Activated T-cell treated with anti-CD3 and anti-CD28 coated beads, Interleukin-2, amount 50 U/mL, for 24 hours (primary cell): ENCODE measurements around the gene SH3BGRL3.
"Not testable (repeated sequence)": the region's sequence is repeated elsewhere in the genome, so short reads cannot be mapped to it uniquely, and the experiment has no call there.

Experiments
- DNase-seq: peaks from one replicate; pipeline ENCODE4 v3.0.0-alpha.2; 2020
- H3K27ac Mint-ChIP-seq: 2 replicates; pipeline ENCODE4 v1.8.0; 2020; ENCODE audit warnings: mild to moderate bottlenecking, mixed read lengths
- H3K27me3 Mint-ChIP-seq: 2 replicates; pipeline ENCODE4 v1.8.0; 2020; ENCODE audit warnings: mixed read lengths
- H3K36me3 Mint-ChIP-seq: 2 replicates; pipeline ENCODE4 v1.8.0; 2020; ENCODE audit warnings: low read depth, mixed read lengths
- H3K4me1 Mint-ChIP-seq: 2 replicates; pipeline ENCODE4 v1.8.0; 2020; ENCODE audit warnings: low read depth, mixed read lengths
- H3K4me3 Mint-ChIP-seq: 2 replicates; pipeline ENCODE4 v1.8.0; 2020; ENCODE audit warnings: mild to moderate bottlenecking, moderate library complexity, mixed read lengths
- H3K9me3 Mint-ChIP-seq: 2 replicates; pipeline ENCODE4 v1.8.0; 2020; ENCODE audit warnings: mixed read lengths

SH3BGRL3 gene

DNA sequence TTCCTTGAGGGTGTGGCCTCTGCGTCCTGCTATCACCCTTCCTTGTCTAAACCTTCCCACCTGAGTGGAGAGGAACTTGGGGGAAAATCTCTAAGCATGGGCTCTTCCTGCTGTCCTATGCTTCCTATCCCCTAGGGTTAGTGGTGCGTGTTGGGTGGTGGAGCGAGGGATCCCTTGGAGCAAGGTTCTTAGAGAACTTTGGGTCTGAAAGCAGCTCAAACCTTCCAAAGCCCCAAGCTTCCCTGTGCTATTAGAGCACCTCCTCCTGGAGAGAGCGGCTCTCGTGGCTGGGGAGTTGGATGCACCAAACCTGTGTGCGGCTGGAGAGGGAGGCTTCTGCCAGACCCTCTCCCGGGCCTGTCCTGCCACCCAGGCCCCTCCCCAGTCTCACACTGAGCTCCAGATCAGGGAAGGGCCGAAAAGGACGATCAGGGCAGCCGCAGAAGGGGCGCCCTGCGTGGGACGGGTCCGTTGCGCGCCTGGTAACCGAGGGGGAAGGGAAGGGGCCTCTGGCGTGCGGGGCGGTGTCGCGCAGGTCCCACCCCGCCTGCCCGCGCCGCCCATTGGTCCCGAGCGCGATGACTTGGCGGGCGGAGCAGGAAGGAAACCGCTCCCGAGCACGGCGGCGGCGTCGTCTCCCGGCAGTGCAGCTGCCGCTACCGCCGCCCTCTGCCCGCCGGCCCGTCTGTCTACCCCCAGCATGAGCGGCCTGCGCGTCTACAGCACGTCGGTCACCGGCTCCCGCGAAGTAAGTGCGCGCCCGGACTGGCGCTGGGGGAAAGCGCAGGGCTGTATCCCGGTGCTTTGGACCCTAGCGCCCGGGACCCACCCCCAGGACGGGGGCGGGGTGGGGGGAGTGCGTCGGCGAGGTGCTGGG, at the start of gene SH3BGRL3:
TSS of gene SH3BGRL3 (plus strand) at position 631 of the 877 bp plus-strand sequence. CDS start at position 701, 70 bp downstream.
- Mint-ChIP-seq H3K27ac (peak within 1 kb of the TSS; percentile 98), H3K4me1 (peaks cover 91% of the 10 kb centered on the region), H3K27me3 (no peaks in the 10 kb centered on the region), H3K36me3 (peaks cover 91% of the 10 kb centered on the region), H3K9me3 (no peaks in the 10 kb centered on the region), H3K4me3 (peak within 1 kb of the TSS; percentile 87)
- peak; percentile 90 for DNase-seq

DNA sequence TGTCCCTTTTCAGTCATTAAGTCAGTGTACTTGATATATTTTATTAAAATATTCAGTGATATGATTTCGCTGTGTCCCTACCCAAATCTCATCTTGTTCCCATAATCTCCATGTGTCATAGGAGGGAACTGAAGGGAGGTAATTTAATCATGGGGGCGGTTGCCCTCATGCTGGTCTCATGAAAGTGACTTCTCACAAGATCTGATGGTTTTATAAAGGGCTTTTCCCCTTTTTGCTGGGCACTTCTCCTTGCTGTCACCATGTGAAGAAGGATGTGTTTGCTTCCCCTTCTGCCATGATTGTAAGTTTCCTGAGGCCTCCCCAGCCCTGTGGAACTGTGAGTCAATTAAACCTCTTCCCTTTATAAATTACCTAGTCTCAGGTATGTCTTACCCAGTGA, 49.2 kb upstream of the SH3BGRL3 start:
- H3K9me3 Mint-ChIP-seq, DNase-seq, H3K27ac Mint-ChIP-seq, H3K4me3 Mint-ChIP-seq: not testable (repeated sequence)
- Mint-ChIP-seq H3K27me3 (peaks cover 23% of the 10 kb centered on the region), H3K36me3 (peaks cover 13% of the 10 kb centered on the region), H3K4me1 (peaks cover 17% of the 10 kb centered on the region)

DNA sequence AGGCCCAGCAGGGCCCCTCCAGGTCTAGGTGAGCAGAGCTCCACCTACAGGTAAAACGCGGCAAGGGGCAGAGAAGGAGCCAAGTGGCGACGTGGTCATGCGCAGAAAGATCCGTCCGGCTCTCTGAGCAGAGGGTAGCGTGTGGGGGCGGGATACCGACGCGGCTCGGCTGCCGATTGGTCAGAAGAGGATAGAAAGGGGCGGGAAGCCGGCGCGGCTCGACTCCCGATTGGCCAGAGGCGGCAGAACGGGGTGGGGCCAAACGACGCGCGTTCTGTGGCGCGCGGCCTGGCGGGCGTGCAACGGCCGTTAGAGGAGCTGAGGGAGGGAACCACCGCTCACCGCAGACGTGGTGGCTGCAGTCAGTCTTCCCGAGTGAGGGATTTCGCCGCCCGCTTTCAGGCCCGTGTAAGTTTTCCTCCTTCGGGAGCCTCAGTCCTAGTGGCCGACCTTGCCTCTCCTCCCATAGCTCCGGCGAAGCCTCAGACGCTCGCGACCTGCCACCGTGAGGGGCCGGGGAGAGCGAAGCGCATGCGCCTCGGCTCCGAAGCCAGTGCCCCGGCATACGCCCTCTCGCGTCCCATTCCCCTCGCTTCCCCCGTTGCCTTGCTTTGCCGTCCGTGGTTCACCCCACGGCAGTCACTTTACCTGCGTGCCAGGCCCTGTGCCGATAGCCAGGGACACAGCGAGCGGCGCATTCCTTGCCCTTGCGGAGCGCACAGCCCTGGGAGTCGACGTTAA, 45.8 kb upstream of the SH3BGRL3 start, which contains the start of gene CEP85:
TSS of gene CEP85 (plus strand) at position 298 of the 741 bp plus-strand sequence. CDS start 5,584 bp downstream, outside the sequence.
- DNase-seq, result peak; percentile 99
- H3K27ac Mint-ChIP-seq, result peak within 1 kb of the TSS; percentile 89
- H3K4me3 Mint-ChIP-seq, result peak within 1 kb of the TSS; percentile 96
- peaks cover 40% of the 10 kb centered on the region for H3K36me3 Mint-ChIP-seq
- peaks cover 36% of the 10 kb centered on the region for H3K4me1 Mint-ChIP-seq
- no peaks in the 10 kb centered on the region for H3K27me3 Mint-ChIP-seq
- H3K9me3 Mint-ChIP-seq, result no peaks in the 10 kb centered on the region

DNA sequence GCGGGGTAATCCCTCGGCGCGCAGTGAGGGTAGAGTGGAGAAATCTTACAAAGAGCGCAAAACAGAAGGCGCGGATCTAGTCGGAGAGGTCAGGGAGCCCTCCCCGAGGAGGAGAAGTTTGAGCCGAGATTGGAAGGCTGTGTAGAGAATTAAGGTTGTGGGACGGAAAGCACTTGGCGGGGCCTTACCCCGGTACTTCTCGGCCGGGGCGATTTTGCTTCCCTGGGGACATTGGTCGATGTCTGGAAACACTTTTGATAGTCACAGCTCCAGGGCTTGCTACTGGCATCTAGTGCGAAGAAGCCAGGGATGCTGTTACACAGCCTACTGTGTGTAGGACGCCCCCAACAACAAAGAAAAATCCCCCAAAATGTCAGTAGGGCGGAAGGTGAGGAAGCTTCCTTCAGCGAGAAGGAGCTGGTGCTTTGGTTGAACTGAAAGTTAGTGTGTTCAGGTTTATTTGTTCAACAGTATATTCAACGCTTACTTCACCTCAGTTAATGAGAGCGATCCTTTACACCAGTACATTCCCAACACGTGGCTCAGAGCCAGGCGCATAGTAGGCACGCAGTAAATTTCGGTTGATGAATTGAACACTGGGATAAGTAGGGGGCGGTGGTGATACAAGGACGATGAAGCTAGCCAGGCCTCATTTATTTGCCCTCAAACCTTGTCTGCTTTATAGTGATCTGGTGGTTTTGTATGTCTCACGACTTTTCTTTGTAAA, 45.1 kb upstream of the SH3BGRL3 start:
- Mint-ChIP-seq H3K4me3 (peak overlapping the region; percentile 96), H3K4me1 (peaks cover 41% of the 10 kb centered on the region), H3K27me3 (no peaks in the 10 kb centered on the region), H3K27ac (peak overlapping the region; percentile 89), H3K36me3 (peaks cover 45% of the 10 kb centered on the region), H3K9me3 (no peaks in the 10 kb centered on the region)
- no peak for DNase-seq

DNA sequence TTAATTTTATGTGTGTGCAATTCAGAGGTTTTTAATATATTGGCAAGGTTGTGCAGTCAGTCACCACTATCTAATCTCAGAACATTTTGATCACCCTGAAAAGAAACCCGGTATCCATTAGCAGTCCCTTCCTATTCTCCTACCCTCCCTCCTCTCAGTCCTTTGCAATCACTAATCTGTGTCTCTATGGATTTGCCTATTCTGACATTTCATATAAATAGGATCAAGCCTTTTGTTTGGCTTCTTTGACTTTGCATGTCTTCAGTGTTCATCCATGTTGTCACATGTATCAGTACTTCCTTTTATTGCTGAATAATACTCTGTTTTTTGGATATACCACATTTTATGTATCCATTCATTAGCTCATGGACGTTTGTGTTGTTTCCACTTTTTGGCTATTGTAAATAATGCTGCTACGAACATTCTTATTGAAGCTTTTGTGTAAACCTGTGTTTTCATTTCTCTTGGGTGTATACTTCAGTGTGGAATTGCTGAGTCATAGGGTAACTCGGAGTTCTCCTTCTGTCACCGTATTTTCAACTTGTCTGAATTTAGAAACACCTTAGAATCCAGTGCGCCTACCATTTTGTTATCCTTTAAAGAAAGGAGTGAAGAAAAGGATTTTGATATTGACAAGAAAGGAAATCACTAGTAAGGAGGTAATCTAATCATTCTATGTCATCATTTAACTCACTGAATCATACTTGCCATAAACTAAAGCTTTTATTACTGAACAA, 42.5 kb upstream of the SH3BGRL3 start:
- peak overlapping the region; percentile 60 for H3K27ac Mint-ChIP-seq
- DNase-seq, result no peak

DNA sequence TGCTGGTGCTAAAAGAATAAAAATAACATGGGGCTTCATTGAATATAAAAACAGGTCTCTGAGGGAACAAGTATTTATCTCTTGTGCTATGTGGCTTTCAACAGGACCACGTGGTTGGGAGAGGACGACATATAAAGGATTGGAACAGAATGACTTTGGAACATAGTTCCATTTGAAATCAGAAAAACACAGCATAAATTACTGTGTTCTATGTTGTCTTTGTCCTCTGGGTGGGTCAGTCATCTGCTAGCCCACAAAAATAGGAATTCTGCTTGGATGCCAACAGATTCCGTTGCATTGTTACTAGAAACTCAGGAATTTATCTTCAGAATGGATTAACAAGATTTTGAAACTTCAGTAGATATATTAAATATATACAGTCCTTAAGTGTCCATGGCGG, 40.0 kb upstream of the SH3BGRL3 start:
- H3K4me1 Mint-ChIP-seq, result peaks cover 35% of the 10 kb centered on the region
- H3K36me3 Mint-ChIP-seq, result peaks cover 80% of the 10 kb centered on the region
- no peaks in the 10 kb centered on the region for H3K9me3 Mint-ChIP-seq

More for the DNA sequence above, 42.5 kb upstream of the SH3BGRL3 start:
- H3K27me3 Mint-ChIP-seq, result no peaks in the 10 kb centered on the region
- peak overlapping the region; percentile 15 for H3K4me3 Mint-ChIP-seq
- peaks cover 65% of the 10 kb centered on the region for H3K36me3 Mint-ChIP-seq
- peaks cover 42% of the 10 kb centered on the region for H3K4me1 Mint-ChIP-seq
- no peaks in the 10 kb centered on the region for H3K9me3 Mint-ChIP-seq

DNA sequence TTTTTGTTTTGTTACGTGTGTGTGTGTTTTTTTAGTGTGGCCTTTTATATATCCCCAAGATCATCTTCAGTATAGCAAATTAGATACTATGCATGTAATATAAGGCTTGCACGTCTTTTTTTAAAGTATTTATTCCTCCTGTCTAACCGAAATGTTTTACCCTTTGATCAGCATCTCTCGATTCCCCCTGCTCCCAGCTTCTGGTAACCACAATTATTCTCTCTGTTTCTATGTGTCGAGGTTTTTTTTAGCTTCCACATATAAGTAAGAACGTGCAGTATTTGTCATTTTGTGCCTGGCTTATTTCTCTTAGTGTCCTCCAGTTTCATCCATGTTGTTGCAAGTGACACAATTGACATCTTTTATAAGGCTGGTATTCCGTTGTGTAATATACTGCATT, 27.2 kb upstream of the SH3BGRL3 start:
- Mint-ChIP-seq H3K27ac (no peak overlapping the region), H3K27me3 (no peaks in the 10 kb centered on the region), H3K4me3 (no peak overlapping the region), H3K36me3 (peaks cover 78% of the 10 kb centered on the region), H3K9me3 (no peaks in the 10 kb centered on the region), H3K4me1 (peaks cover 8% of the 10 kb centered on the region)
- no peak for DNase-seq

More for the DNA sequence above, 40.0 kb upstream of the SH3BGRL3 start:
- no peaks in the 10 kb centered on the region for H3K27me3 Mint-ChIP-seq
- DNase-seq, result no peak
- no peak overlapping the region for H3K27ac Mint-ChIP-seq
- H3K4me3 Mint-ChIP-seq, result no peak overlapping the region

DNA sequence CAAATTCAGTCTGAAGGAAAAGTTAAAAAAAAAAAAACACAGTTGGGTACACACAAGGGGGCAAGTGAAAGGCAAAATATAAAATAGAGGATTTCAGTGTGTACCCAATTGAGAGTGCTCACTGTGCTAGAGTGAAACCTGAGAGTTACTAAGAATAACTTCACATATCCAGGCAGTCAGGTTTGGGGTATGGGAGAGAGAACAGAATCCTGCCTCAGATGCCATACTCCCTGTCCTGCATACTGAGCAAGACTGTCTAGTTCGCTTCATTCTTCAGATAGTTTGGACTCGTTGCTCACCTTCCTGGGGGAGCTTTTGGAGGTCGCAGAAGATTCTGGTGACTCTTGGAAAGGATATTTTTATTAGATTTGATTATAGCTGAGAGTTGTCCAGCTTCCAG, 25.5 kb upstream of the SH3BGRL3 start:
- no peaks in the 10 kb centered on the region for H3K9me3 Mint-ChIP-seq
- peaks cover 81% of the 10 kb centered on the region for H3K36me3 Mint-ChIP-seq
- H3K27me3 Mint-ChIP-seq, result no peaks in the 10 kb centered on the region
- no peak overlapping the region for H3K4me3 Mint-ChIP-seq
- no peak for DNase-seq
- peaks cover 8% of the 10 kb centered on the region for H3K4me1 Mint-ChIP-seq
- H3K27ac Mint-ChIP-seq, result no peak overlapping the region

DNA sequence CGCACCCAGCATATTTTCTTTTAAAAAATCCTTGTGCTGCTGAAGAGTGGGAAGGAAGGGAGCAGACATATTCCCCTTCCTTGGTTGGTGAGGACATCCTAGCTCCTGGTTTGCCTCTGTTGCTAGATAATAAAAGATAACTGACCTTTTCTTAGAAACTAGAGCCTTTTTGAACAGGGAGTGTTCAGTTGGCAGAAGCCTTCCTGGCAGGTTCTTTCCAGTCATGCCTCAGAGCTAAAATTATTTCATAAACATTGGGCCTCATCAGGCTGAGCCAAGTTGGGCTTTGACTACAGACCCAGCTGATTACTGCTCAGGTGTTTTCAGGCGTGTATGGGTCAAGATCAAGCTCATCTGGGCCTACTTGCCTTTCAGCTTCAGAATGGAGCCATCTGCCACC, 22.7 kb upstream of the SH3BGRL3 start:
- Mint-ChIP-seq H3K9me3 (no peaks in the 10 kb centered on the region), H3K27me3 (no peaks in the 10 kb centered on the region), H3K36me3 (peaks cover 85% of the 10 kb centered on the region), H3K4me3 (no peak overlapping the region), H3K27ac (no peak overlapping the region), H3K4me1 (peaks cover 8% of the 10 kb centered on the region)
- no peak for DNase-seq

DNA sequence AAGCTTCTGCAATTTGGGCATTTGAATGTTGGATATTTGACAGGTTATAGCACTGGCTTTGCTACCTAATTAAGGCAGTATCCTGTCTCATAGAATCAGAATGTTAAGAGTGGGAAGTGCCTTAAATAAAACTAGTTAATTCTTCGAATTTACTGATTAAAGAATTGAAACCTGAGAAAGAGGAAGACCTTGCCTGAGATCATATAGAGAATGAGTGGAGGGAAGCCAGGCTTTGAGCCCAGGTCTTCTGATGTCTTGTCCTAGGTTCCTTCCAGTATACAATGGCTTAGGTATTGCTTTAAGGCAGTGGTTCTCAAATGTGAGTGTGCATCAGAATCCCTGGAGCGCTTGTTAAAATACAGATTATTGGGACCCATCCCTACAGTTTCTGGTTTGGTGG, 20.9 kb upstream of the SH3BGRL3 start:
- Mint-ChIP-seq H3K27me3 (no peaks in the 10 kb centered on the region), H3K4me1 (peaks cover under 1% of the 10 kb centered on the region), H3K9me3 (no peaks in the 10 kb centered on the region), H3K4me3 (no peak overlapping the region), H3K36me3 (peaks cover 92% of the 10 kb centered on the region), H3K27ac (no peak overlapping the region)
- DNase-seq, result no peak

DNA sequence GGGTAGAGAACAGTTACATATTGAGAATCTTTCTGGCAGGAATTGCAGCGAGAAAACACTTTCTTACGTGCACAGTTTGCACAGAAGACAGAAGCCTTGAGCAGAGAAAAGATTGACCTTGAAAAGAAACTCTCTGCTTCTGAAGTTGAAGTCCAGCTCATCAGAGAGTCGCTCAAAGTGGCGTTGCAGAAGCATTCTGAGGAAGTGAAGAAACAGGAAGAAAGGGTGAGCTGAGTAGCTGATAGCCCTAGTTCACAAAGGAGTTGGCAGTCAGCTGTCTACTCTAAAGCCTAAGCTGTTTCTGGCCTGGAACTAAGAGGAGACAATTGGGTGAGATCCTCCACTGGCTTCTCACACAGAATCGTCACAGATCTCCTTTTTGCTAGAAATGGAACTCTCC, 20.3 kb upstream of the SH3BGRL3 start:
- H3K4me3 Mint-ChIP-seq, result no peak overlapping the region
- no peaks in the 10 kb centered on the region for H3K4me1 Mint-ChIP-seq
- no peaks in the 10 kb centered on the region for H3K9me3 Mint-ChIP-seq
- no peak for DNase-seq
- no peak overlapping the region for H3K27ac Mint-ChIP-seq
- peaks cover 95% of the 10 kb centered on the region for H3K36me3 Mint-ChIP-seq
- H3K27me3 Mint-ChIP-seq, result no peaks in the 10 kb centered on the region

DNA sequence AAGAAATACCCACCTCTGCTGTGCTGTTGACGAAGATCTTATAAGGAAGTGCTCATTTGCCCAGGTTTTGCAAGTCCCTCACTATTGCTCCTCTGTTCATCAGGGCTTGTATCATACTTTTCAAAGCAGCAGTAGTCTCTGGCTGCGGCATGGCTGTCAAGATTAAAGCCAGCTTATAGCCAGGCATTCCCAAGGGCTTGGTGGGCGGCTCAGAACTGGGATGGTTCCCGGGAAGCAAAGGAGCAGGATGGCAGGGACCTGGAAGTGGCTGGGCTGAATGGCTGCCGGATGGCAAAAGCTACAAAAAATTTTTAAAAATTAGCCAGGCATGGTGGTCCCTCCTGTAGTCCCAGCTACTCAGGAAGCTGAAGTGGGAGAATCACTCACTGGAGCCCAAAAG, 16.7 kb upstream of the SH3BGRL3 start:
- peaks cover 9% of the 10 kb centered on the region for H3K4me1 Mint-ChIP-seq
- H3K36me3 Mint-ChIP-seq, result peaks cover 95% of the 10 kb centered on the region
- no peak for DNase-seq
- H3K27ac Mint-ChIP-seq, result peak overlapping the region; percentile 24
- H3K9me3 Mint-ChIP-seq, result peaks cover 1% of the 10 kb centered on the region
- H3K27me3 Mint-ChIP-seq, result no peaks in the 10 kb centered on the region
- H3K4me3 Mint-ChIP-seq, result no peak overlapping the region

DNA sequence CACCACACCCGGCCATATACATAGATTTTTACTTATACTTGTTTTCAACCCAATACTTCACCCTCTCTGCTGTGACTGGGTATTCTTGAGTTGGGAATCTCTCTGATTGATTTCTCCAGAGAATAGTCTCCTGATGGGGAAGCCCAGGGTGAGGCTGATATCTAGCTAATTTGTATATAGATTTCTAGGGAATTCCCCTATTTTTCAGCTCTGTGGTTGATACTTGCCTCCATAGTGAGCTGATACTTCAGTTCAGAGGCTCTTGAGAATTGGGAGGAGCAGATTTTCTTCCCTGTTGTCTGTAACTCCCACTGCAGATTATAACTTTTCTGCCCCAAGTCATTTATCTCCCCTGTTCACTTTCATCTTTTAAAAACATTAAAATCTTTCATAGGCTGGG, 14.5 kb upstream of the SH3BGRL3 start:
- Mint-ChIP-seq H3K27ac (peak overlapping the region; percentile 32), H3K4me3 (no peak overlapping the region), H3K4me1 (peaks cover 9% of the 10 kb centered on the region), H3K27me3 (no peaks in the 10 kb centered on the region), H3K9me3 (peaks cover 13% of the 10 kb centered on the region), H3K36me3 (peaks cover 95% of the 10 kb centered on the region)
- no peak for DNase-seq
